Spleen (tissue), 7 donors: ENCODE results near the gene KIFC3.

ENCODE experiments used
- POLR2A ChIP-seq, 3 donors: fragments of 450-650 bp; IDR thresholded peaks; one replicate each; pipeline ENCODE4 v1.5.1; 2017; ENCODE audit warnings: antibody characterized with exemption in 3 of 3, mild to moderate bottlenecking in 1 of 3
- POLR2AphosphoS5 ChIP-seq, 3 donors: sonication (generic); formaldehyde crosslinking; IDR thresholded peaks; one replicate each; pipeline ENCODE4 v1.5.1; 2017; ENCODE audit warnings: antibody characterized with exemption in 3 of 3
- TF ChIP-seq, protein P1 (sequence below), 11 experiments: fragments of 200-600 bp in 7 of 11; fragments of 450-650 bp in 4 of 11; sonication (generic) in 4 of 11; IDR thresholded peaks in 8 of 11; conservative IDR thresholded peaks in 3 of 11; 1 replicate in 7 of 11; 2 replicates in 4 of 11; pipeline versions ENCODE4 v1.4.0 to v1.8.0; 2016 to 2021; ENCODE audit warnings: antibody characterized with exemption in 11 of 11, inconsistent platforms in 4 of 11, mild to moderate bottlenecking in 1 of 11
- donor health status: DM: no; HTN: no; CAD: no; lungs with moderate emphysema.
- donor health status: DM: no; HTN: no; CAD: no.
- donor health status: DM: no; HTN: no; CAD: no.

DNA sequence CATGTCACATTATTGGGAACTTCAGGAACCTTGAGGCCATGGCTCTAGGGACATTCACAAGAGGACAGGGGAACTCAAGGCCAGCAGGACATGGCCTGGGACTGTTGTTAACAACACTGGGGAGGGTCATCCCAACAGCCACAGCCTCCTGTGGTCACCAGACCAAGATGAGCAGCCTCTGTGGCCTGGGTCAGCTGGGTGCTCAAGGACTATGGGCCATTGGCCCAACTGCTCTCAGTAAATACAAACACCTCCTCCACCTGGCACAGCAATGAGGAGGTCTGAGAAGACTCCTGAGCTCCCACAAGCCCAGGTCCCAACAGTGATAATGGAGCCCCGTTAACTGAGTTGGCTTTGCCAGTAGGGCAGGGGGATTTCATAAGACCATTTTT is 20.9 kb downstream of the KIFC3 start:
- TF ChIP-seq POLR2A (IDR thresholded peaks at IDR 0.05) = no peak
- TF ChIP-seq, protein P1, sequence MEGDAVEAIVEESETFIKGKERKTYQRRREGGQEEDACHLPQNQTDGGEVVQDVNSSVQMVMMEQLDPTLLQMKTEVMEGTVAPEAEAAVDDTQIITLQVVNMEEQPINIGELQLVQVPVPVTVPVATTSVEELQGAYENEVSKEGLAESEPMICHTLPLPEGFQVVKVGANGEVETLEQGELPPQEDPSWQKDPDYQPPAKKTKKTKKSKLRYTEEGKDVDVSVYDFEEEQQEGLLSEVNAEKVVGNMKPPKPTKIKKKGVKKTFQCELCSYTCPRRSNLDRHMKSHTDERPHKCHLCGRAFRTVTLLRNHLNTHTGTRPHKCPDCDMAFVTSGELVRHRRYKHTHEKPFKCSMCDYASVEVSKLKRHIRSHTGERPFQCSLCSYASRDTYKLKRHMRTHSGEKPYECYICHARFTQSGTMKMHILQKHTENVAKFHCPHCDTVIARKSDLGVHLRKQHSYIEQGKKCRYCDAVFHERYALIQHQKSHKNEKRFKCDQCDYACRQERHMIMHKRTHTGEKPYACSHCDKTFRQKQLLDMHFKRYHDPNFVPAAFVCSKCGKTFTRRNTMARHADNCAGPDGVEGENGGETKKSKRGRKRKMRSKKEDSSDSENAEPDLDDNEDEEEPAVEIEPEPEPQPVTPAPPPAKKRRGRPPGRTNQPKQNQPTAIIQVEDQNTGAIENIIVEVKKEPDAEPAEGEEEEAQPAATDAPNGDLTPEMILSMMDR (IDR thresholded peaks at IDR 0.05 in 8 of 11, conservative IDR thresholded peaks at IDR 0.05 in 3 of 11) = no peak
- TF ChIP-seq POLR2AphosphoS5 (IDR thresholded peaks at IDR 0.05) = no peak
